ENCODE results near the gene SMR3A. TPM values are rescaled to one million over a fixed set of nuclear protein-coding genes. Genes with fewer than 3 reads are reported as not detected.

Gene SMR3A
- total RNA-seq, 1 donor from 2014 or later = not detected

Other genes with a start within 250 kb of the SMR3A start
- gene PRR27, start 206.5 kb upstream of the SMR3A start, total RNA-seq = not detected in 2 replicates
- not detected in 2 replicates for gene ODAM, start 165.0 kb upstream of the SMR3A start, total RNA-seq
- not detected in 2 replicates for gene FDCSP, start 134.6 kb upstream of the SMR3A start, total RNA-seq
- not detected in 2 replicates for gene CSN3, start 118.2 kb upstream of the SMR3A start, total RNA-seq
- gene CABS1, start 25.8 kb upstream of the SMR3A start, total RNA-seq = not detected in 2 replicates
- not detected in 2 replicates for gene SMR3B, start 22.4 kb downstream of the SMR3A start, total RNA-seq
- gene OPRPN, start 37.2 kb downstream of the SMR3A start, total RNA-seq = not detected in 2 replicates
- not detected in 2 replicates for gene MUC7, start 111.4 kb downstream of the SMR3A start, total RNA-seq
- 0.18 TPM in 1 of 2 replicates, not detected in the other for gene AMTN, start 157.8 kb downstream of the SMR3A start, total RNA-seq
- not detected in 2 replicates for gene AMBN, start 231.5 kb downstream of the SMR3A start, total RNA-seq